Lower leg skin (tissue), 3 donors: ENCODE results near the gene TCF7L1.

Experiments used
- CTCF ChIP-seq, 3 donors: fragments of 450-650 bp; IDR thresholded peaks; one replicate each; pipeline ENCODE4 v1.5.1; 2016; ENCODE audit warnings: antibody characterized with exemption in 3 of 3, mild to moderate bottlenecking in 3 of 3, moderate library complexity in 2 of 3
- POLR2A ChIP-seq, 2 donors: fragments of 450-650 bp; IDR thresholded peaks; one replicate each; pipeline ENCODE4 v1.6.1; 2016 to 2017; ENCODE audit warnings: antibody characterized with exemption in 2 of 2, mild to moderate bottlenecking in 1 of 2, moderate library complexity in 1 of 2

- no peak for TF ChIP-seq CTCF (IDR thresholded peaks at IDR 0.05)
- TF ChIP-seq POLR2A (IDR thresholded peaks at IDR 0.05), result no peak
Observed at GRCh38 chr2:85175369-85176299, 42.4 kb downstream of the TCF7L1 start.
